COR-L47 (cell line): ENCODE measurements around the gene TCEANC2.
"Not testable (repeated sequence)": the region's sequence is repeated elsewhere in the genome, so short reads cannot be mapped to it uniquely, and the experiment has no call there.

Experiments used
- DNase-seq: peaks from one replicate; lab custom pipeline; 2025; lab: John Stamatoyannopoulos, UW

TCEANC2 gene

GRCh38 chr1:54027848-54028247 lies 25.6 kb upstream of the TCEANC2 start:
- DNase-seq: peak; percentile 41

DNA sequence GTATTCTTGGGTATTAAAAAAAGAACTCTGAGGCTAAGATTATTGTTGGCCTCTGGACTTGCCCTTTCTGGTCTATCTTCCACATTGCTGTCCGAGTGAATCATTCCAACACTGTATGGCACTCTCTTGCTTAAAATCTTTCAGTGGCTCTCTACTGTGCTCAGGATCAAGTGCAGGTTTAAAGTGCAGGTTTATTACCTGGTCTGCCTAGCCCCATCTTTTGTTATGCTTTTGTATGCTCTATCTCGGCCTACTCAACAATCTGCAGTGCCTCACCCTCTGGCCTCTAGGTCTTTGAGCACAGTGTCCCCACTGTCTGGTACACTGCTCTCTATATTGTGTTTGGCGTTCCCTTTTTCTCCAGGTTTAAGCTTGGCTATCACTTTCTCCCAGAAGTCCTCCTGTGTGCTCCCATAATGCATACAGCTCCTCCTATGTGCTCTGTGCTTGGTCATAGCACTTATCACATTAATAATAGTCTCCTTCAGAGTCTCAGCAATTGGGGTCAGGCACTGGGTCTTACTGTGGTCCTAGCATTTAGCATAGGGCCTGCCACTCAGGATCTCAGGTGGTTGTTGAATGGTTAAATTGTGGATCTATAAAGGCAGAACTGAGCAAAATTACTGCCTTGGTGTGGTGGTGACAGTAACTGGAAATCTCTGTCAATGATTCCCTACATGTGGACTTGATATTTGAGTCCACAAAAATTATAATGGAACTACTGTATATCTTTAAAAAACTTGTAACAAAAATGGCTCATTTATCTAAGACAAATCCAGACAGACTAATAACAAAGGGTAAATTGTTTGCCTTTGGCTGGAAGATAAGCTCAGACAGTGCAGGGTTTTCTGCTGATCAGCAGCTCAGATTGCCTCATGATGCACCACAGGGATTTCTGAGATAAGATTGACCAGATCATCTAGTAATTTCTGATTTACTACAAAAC lies 24.8 kb upstream of the TCEANC2 start:
- DNase-seq: no peak

GRCh38 chr1:54037476-54037875 lies 15.9 kb upstream of the TCEANC2 start:
- DNase-seq: peak; percentile 12

DNA sequence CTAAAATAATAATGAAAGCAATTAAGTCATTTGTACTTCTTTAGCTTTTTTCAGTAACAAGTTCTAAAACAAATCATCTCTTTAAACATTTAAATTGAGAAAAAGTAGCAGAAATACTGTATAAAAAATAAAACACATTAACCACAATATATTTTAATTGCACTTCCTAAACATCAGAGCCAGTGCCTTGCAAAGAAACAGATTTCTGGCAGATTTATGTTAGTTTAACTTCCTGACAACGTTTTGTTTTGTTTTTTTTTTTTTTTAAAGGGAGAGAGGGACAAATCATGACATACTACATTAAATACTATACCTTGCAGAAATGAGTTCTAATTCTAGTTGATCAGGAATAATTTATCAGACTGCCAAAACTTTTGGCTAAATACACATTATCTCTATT lies 11.6 kb upstream of the TCEANC2 start:
- DNase-seq: no peak

DNA sequence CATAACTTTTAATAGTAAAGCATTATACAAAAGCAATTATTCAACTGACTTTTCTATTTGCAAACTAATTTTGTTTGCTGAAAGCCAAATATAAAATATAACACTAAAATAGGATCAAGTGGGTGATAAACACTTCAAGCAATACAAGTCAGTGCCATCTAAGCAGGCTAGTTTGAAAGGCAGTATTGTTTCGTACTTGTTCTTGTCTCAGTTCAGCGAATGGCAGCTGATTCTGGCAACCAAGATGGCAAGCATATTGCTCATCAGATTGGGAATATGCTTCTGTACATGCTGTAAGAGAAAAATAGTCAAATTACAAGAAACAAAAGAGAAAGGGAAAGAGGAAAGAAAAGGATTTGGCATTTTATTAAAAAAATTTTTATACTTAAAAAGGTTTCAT lies 7.9 kb upstream of the TCEANC2 start:
- DNase-seq: no peak

- DNase-seq: no peak
These were observed 6.6 kb upstream of the TCEANC2 start for GRCh38 chr1:54046671-54047383.

DNA sequence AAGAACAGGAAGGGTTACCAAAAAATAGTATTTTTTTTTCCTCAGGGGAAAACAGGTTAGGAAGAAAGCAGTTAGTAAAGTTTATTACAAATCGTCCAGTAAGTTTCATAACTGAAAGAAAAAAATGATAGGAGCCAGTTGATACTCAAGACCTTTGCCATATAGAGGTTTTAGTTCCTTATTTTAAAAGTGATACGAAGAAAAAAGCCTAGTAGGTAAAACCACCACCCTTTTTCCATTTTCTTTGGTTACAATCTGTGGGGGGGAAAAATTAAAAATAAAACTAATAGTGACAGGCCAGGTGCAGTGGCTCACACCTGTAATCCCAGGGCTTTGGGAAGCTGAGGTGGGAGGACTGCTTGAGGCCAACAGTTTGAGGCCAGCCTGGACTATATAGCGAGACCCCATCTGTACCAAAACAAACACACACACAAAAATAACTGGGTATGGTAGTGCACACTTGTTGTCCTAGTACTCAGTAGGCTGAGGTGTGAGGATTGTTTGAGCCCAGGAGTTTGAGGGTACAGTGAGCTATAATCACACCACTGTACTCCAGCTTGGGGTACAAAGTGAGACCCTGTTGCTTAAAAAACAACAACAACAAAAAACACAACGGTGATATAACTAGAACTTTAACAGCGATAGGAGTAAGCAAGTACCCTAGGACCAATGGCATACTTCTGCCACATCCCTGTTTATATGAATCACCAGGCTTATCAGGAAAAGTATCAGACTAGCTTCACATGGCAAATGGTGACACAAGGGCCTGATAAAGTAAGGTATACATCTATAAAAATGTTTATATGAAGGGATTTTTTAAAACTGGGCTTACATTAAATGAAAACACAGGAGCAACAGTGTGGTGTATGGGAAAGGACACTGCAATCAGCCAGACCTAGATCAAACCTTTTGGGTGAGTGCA lies 5.8 kb upstream of the TCEANC2 start:
- DNase-seq: no peak

- DNase-seq: not testable (repeated sequence)
These were observed 3.0 kb upstream of the TCEANC2 start for GRCh38 chr1:54050435-54050834.

- no peak for DNase-seq
These were observed 1.4 kb upstream of the TCEANC2 start for GRCh38 chr1:54051933-54052430.

DNA sequence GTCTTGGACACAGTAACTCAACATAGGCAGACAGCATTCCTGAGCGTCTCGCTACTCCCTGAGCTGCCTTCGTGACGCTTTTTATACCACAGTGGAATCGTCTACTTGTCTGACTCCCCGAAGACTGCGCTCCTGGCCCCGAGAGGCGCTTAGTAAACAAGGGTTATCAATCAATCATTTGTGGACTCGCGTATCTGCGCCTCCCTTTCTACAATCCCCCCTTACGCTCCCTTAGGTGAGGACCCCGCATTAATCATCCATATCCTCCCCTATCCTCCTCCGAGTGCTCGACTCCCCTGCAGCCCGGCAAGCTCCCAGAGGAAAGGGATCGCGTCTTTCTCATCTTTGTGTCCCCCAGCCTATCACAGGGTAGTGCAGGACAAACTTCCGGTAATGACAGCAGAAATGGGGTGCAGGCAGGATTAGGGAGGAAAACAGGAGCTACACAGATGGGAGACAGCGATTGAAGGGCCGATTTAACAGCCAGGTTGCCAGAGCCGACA lies 926 bp upstream of the TCEANC2 start:
- DNase-seq: peak; percentile 16

GRCh38 chr1:54053745-54054437 lies 483 bp downstream of the TCEANC2 start:
- no peak for DNase-seq

GRCh38 chr1:54054438-54054749 lies 986 bp downstream of the TCEANC2 start:
- no peak for DNase-seq

DNA sequence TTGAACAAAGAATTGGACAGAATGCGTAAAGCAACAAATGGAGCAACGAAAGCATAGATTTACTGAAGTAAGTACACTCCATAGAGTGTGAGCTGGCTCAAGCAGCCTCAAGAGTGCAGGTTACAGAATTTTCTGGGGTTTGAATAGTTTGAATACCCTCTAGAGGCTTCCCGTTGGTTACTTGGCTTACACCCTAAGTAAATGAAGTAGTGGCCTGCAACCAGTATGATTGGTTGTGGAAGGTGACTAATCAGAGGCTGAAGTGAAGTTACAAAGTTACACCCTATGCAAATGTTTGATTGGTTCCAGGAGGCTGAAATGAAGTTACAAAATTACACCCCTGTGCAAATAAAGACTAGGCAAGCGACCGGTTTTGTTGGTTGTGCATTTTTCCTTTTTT lies 10.9 kb downstream of the TCEANC2 start:
- DNase-seq: no peak

DNA sequence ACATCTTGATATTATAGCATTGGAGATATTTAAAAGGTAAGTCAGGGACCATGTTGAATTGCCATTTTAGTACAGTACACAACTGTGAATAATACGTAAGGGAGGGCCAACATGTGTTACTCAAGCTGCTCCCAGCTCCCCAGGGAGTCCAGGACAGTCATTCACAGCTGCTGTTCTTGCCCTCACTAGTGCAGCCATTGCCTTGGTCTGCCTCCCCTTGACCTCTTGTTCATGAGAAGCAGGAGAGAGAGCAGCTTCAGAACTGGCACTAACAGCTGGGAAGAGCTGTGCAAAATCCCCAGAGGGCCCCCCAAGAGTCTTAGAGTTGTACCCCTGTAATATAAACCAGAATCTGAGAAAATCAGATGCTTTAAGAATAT lies 16.4 kb downstream of the TCEANC2 start:
- no peak for DNase-seq

DNA sequence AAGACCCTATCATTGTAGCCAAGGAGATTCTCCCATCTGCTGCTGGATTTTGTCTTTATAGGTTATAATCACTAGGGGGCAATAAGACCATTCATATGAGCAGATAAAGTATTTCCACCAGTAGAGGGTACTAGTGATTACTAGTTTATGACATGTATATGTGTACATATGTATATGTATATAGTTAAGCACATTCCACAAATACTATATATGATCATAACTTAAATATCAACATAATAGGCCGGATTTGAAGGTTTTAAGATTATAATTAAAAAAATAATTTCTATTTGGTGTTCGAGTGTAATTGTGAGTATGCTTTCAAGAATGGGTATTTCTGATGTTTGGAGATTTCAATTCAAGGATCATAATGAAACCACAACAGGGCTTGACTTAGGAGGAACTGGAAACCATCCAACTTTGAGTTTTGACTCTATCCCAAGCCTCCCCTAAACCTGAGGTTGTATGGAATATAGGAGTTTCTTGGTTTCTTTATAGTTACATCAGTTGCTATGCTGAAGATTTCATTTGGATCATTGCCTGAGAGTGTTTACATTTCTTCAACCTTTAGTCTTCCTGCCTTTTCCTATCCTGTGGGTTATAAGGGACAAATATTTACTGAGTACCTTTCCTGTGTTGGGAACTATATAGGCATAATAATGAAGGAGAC lies 16.9 kb downstream of the TCEANC2 start:
- DNase-seq: peak; percentile 49

- no peak for DNase-seq
These were observed 24.0 kb downstream of the TCEANC2 start for GRCh38 chr1:54077359-54077758.

GRCh38 chr1:54080598-54081049 lies 27.2 kb downstream of the TCEANC2 start:
- DNase-seq: no peak

DNA sequence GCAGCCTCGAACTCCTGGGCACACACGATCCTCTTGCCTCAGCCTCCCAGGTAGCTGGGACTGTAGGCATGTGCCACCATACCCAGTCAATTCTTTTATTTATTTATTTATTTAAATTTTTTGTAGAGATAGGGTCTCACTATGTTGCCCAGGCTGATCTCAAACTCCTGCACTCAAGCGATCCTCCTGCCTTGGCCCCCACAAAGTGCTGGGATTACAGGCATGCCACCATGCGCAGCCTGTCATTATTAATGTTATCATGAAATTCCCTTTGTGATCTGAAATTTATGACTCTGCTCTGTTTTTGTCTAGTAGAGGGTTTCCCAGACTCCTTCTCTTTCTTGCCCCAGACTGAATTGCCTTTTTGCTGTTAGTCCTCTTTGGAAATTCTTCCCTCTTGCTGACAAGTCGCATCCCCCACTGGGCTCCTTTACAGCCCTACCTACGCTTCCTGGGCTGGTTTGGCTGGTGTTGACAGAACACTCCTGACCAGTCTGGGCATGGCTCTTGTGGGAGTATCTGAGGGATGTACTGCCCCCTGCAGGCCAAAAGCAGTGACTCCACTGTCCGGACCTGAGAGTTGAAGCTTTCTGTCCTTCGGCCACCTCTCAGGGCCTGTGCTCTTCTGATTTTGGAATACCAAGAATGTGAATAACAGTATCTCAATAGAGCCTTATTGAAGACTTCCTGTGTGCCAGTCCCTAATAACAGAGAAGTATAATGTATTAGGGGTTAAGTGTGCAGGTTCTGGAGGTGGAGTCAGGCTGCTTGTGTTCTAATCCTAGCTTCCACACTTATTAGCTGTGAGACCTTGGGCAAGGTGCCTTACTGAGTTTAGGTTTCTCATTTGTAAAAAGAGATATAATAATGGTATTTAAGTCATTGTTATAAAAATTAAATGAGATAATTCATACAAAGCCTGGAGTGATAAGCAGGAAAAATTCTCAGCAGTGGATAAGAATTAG lies 28.2 kb downstream of the TCEANC2 start:
- DNase-seq: peak; percentile 28

DNA sequence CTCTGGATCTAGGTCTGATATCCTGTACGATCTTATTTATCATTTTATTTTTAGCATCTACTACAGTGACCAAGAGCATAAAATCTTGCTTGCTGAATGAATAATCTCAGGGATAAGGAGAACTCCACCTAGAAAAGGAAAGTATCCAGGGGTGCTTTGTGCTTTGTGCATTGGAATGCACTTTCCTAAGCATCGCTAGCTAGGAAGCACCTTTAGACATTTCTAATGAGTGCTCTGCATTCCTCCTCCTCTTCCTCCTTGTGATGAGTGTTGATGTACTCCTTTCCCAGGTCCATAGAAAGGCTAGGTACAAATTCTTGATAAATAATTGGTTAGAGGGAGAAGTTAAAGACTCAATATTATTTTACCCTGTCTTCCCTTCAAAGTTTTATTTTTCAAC lies 31.4 kb downstream of the TCEANC2 start:
- DNase-seq: no peak

- no peak for DNase-seq
These were observed 33.3 kb downstream of the TCEANC2 start for GRCh38 chr1:54086754-54087153.
